ENCODE measurements around the gene GPC5. TPM values are rescaled to one million over a fixed set of nuclear protein-coding genes. Genes with fewer than 3 reads are reported as not detected.
"Not testable (repeated sequence)": the region's sequence is repeated elsewhere in the genome, so short reads cannot be mapped to it uniquely, and the experiment has no call there.

GPC5 gene
- total RNA-seq, 2 experiments from 2014 or later, result 0.14 TPM; not detected in 1

GRCh38 chr13:91774397-91774796 lies 376.0 kb downstream of the GPC5 start:
- Mint-ChIP-seq H3K27me3 (no peaks in the 10 kb centered on the region), H3K9me3 (no peaks in the 10 kb centered on the region), H3K4me3 (no peak overlapping the region), H3K36me3 (no peaks in the 10 kb centered on the region), H3K27ac (no peak overlapping the region), H3K4me1 (no peaks in the 10 kb centered on the region)
- ATAC-seq (ENCODE audit: low read depth) (no peak), DNase-seq (no peak)
- POLR2A ChIA-PET, result no interaction called here

GRCh38 chr13:91776611-91777193 lies 378.3 kb downstream of the GPC5 start:
- H3K4me3 Mint-ChIP-seq, result no peak overlapping the region
- DNase-seq (no peak), ATAC-seq (ENCODE audit: low read depth) (no peak)
- H3K36me3 Mint-ChIP-seq, result no peaks in the 10 kb centered on the region
- no peak overlapping the region for H3K27ac Mint-ChIP-seq
- no peaks in the 10 kb centered on the region for H3K4me1 Mint-ChIP-seq
- POLR2A ChIA-PET, result no interaction called here
- no peaks in the 10 kb centered on the region for H3K27me3 Mint-ChIP-seq
- no peaks in the 10 kb centered on the region for H3K9me3 Mint-ChIP-seq

- POLR2A ChIA-PET, result no interaction called here
- DNase-seq (no peak), ATAC-seq (ENCODE audit: low read depth) (no peak)
- Mint-ChIP-seq H3K4me3 (no peak overlapping the region), H3K36me3 (no peaks in the 10 kb centered on the region), H3K27ac (no peak overlapping the region), H3K27me3 (no peaks in the 10 kb centered on the region), H3K9me3 (no peaks in the 10 kb centered on the region), H3K4me1 (no peaks in the 10 kb centered on the region)
Measured at GRCh38 chr13:91778123-91778522, 379.7 kb downstream of the GPC5 start.

DNA sequence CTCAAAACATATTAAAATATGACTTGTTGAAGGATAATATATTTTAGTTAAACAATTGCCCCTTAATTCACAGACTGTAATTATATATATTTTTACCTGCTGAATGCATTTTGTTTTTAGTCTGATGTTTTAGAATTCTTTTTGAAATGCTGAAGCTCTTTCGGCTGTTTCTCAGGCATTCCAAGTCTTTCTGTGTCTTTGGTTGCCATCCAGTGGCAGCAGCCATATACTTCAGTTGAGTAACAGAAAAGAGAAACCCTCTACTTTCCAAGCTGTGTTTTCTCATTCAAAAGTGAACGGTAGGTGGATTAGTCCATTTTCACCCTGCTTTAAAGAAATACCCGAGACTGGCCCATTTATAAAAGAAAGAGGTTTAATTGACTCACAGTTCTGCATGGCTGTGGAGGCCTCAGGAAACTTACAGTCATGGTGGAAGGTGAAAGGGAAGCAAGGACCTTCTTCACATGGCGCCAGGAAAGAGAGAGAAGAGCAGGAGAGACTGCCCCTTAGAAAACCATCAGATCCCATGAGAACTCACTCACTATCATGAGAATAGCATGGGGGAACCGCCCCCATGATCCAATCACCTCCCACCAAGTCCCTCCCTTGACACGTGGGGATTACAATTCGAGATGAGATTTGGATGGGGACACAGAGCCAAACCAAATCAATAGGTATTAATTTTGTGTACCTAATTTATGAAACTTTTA lies 383.7 kb downstream of the GPC5 start:
- DNase-seq; H3K27me3 Mint-ChIP-seq; POLR2A ChIA-PET; H3K27ac Mint-ChIP-seq; H3K4me1 Mint-ChIP-seq; ATAC-seq (ENCODE audit: low read depth); H3K4me3 Mint-ChIP-seq; H3K36me3 Mint-ChIP-seq; H3K9me3 Mint-ChIP-seq: not testable (repeated sequence)

DNA sequence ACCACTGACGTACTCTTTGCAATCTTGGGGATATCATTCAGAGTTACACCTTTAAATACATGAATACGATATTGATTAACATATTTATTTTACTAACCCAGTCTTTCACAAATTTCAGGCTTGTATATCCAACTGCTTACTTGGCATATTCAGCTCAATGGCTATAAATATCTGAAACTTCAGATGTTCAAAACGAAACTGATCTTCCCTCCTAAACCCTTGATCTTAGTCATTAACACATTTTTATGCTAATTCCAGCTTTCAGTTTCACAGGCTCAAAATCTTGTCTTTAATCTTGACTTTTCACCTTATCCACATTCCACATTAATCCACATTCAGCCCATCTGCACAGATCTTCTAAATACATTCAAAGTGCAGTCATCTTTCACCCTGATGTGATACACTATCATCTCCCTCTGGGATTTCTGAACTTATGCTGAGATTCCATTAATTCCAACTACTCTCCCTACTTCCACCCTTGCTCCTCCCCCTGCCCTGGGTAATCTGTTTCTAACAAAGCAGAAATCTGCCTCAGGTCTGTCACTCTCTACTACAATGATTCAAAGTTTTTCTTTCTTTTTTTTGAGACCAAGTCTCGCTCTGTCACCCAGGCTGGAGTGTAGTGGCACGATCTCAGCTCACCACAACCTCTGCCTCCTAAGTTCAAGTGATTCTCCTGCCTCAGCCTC lies 387.2 kb downstream of the GPC5 start:
- no peak overlapping the region for H3K4me3 Mint-ChIP-seq

GRCh38 chr13:91792054-91792453 lies 393.6 kb downstream of the GPC5 start:
- Mint-ChIP-seq H3K4me1 (no peaks in the 10 kb centered on the region), H3K27me3 (no peaks in the 10 kb centered on the region), H3K9me3 (no peaks in the 10 kb centered on the region), H3K27ac (no peak overlapping the region), H3K4me3 (no peak overlapping the region), H3K36me3 (no peaks in the 10 kb centered on the region)
- ATAC-seq (ENCODE audit: low read depth) (no peak), DNase-seq (no peak)
- POLR2A ChIA-PET, result no interaction called here

More for the DNA sequence above, 387.2 kb downstream of the GPC5 start:
- H3K36me3 Mint-ChIP-seq, result no peaks in the 10 kb centered on the region
- DNase-seq (no peak), ATAC-seq (ENCODE audit: low read depth) (no peak)
- no peaks in the 10 kb centered on the region for H3K4me1 Mint-ChIP-seq
- H3K9me3 Mint-ChIP-seq, result no peaks in the 10 kb centered on the region
- H3K27me3 Mint-ChIP-seq, result no peaks in the 10 kb centered on the region
- POLR2A ChIA-PET, result no interaction called here
- no peak overlapping the region for H3K27ac Mint-ChIP-seq

GRCh38 chr13:91797567-91797966 lies 399.1 kb downstream of the GPC5 start:
- no peak for ATAC-seq (ENCODE audit: low read depth)
- POLR2A ChIA-PET, result no interaction called here
- Mint-ChIP-seq H3K27ac (no peak overlapping the region), H3K4me3 (no peak overlapping the region), H3K4me1 (no peaks in the 10 kb centered on the region), H3K36me3 (no peaks in the 10 kb centered on the region), H3K9me3 (peaks cover 3% of the 10 kb centered on the region), H3K27me3 (no peaks in the 10 kb centered on the region)
- DNase-seq, result no peak

DNA sequence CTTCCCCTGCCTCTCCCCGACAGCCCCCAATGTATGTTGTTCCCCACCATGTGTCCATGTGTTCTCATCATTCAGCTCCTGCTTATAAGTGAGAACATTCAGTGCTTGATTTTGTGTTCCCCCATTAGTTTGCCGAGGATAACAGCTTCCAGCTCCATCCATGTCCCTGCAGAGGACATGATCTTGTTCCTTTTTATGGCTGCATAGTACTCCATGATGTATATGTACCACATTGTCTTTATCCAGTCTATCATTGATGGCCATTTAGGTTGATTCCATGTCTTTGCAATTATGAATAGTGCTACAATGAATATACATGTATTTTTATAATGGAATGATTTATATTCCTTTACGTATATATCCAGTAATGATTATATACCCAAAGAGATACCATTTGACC lies 399.9 kb downstream of the GPC5 start:
- H3K9me3 Mint-ChIP-seq; H3K27ac Mint-ChIP-seq; ATAC-seq (ENCODE audit: low read depth); H3K4me1 Mint-ChIP-seq; H3K4me3 Mint-ChIP-seq; H3K27me3 Mint-ChIP-seq; POLR2A ChIA-PET; DNase-seq; H3K36me3 Mint-ChIP-seq: not testable (repeated sequence)

DNA sequence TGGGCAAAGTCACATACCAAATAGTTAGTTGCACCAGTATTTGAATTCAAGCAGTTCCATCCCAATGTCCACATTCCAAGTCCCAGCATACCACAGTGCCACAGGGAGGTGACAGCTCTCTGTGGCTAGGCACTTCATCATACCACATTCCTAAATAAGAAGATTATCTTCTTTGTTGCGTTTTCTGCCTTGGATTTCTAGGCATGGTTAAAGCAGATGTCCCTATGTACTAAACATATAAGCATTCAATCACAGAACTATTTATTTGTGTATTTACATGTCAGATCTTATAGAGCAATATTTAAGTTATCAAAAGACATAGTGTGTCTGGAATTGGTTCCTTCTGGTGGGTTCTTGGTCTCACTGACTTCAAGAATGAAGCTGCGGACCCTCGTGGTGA lies 403.4 kb downstream of the GPC5 start:
- H3K9me3 Mint-ChIP-seq; H3K4me1 Mint-ChIP-seq; H3K27ac Mint-ChIP-seq; ATAC-seq (ENCODE audit: low read depth); DNase-seq; H3K4me3 Mint-ChIP-seq; H3K27me3 Mint-ChIP-seq; H3K36me3 Mint-ChIP-seq; POLR2A ChIA-PET: not testable (repeated sequence)

- Mint-ChIP-seq H3K9me3 (peaks cover 5% of the 10 kb centered on the region), H3K4me3 (no peak overlapping the region), H3K36me3 (no peaks in the 10 kb centered on the region), H3K27me3 (no peaks in the 10 kb centered on the region), H3K4me1 (no peaks in the 10 kb centered on the region), H3K27ac (no peak overlapping the region)
- ATAC-seq (ENCODE audit: low read depth), result no peak
- POLR2A ChIA-PET, result no interaction called here
- no peak for DNase-seq
Measured at GRCh38 chr13:91802957-91803356, 404.5 kb downstream of the GPC5 start.

GRCh38 chr13:91804724-91805123 lies 406.3 kb downstream of the GPC5 start:
- POLR2A ChIA-PET, result no interaction called here
- no peak for ATAC-seq (ENCODE audit: low read depth)
- Mint-ChIP-seq H3K4me1 (no peaks in the 10 kb centered on the region), H3K36me3 (no peaks in the 10 kb centered on the region), H3K9me3 (peaks cover 2% of the 10 kb centered on the region), H3K4me3 (no peak overlapping the region), H3K27ac (no peak overlapping the region), H3K27me3 (no peaks in the 10 kb centered on the region)
- no peak for DNase-seq

GRCh38 chr13:91805605-91806004 lies 407.2 kb downstream of the GPC5 start:
- no peaks in the 10 kb centered on the region for H3K4me1 Mint-ChIP-seq
- DNase-seq, result no peak
- POLR2A ChIA-PET, result no interaction called here
- no peaks in the 10 kb centered on the region for H3K27me3 Mint-ChIP-seq
- no peak for ATAC-seq (ENCODE audit: low read depth)
- H3K4me3 Mint-ChIP-seq, result no peak overlapping the region
- H3K27ac Mint-ChIP-seq, result no peak overlapping the region
- H3K9me3 Mint-ChIP-seq, result peaks cover 2% of the 10 kb centered on the region
- no peaks in the 10 kb centered on the region for H3K36me3 Mint-ChIP-seq

DNA sequence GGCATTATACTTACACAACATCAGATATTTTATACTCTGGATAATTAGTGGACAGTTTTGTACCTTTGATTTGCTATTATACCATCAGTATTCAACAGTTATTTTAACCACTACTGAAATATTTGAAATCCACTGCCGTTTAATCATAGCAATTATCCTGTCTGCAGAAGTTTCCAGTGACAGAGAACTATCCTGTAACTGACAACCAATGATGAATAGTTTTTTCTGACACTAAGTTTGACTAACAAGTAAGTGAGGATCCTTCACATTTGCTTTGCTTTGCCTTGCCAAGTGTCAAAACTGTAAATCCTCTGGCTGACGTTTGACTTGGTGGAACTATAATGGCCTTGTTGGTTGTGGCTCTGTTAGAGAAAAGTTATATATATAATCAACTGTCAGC lies 410.7 kb downstream of the GPC5 start:
- ATAC-seq (ENCODE audit: low read depth), result no peak
- H3K27ac Mint-ChIP-seq, result no peak overlapping the region

DNA sequence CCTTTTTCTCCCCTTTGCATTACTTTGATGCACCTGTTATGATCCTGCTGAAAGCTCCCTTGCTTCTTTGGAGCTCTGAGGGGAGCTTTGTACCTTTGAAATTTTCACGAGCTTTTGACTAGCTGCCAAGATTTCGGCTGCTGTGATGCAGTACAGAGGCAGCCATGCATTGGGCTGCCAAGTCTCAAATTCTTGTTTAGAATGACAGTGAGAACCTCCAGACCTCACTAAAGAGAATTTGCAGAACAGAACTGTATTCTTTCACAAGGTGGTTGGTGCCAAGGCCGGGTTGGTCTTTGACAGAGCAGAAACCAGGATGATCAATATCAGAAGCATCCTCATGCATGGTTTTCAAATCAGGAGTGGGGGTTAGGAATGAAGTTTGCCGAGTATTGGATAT lies 414.8 kb downstream of the GPC5 start:
- Mint-ChIP-seq H3K4me1 (no peaks in the 10 kb centered on the region), H3K4me3 (no peak overlapping the region), H3K9me3 (no peaks in the 10 kb centered on the region), H3K36me3 (no peaks in the 10 kb centered on the region), H3K27ac (no peak overlapping the region), H3K27me3 (no peaks in the 10 kb centered on the region)
- DNase-seq (no peak), ATAC-seq (ENCODE audit: low read depth) (no peak)
- POLR2A ChIA-PET, result no interaction called here

More for the DNA sequence above, 410.7 kb downstream of the GPC5 start:
- POLR2A ChIA-PET, result no interaction called here
- Mint-ChIP-seq H3K27me3 (no peaks in the 10 kb centered on the region), H3K4me1 (no peaks in the 10 kb centered on the region), H3K9me3 (no peaks in the 10 kb centered on the region), H3K4me3 (no peak overlapping the region), H3K36me3 (no peaks in the 10 kb centered on the region)
- no peak for DNase-seq
